ENCODE measurements around the gene ZNF275. TPM values are rescaled to one million over a fixed set of nuclear protein-coding genes. Genes with fewer than 3 reads are reported as not detected.
"Not testable (repeated sequence)": the region's sequence is repeated elsewhere in the genome, so short reads cannot be mapped to it uniquely, and the experiment has no call there.

Gene ZNF275
- total and polyA plus RNA-seq, 2 of the 4 experiments (the other 2 are of a cell fraction): 6.6 to 9.7 TPM

DNA sequence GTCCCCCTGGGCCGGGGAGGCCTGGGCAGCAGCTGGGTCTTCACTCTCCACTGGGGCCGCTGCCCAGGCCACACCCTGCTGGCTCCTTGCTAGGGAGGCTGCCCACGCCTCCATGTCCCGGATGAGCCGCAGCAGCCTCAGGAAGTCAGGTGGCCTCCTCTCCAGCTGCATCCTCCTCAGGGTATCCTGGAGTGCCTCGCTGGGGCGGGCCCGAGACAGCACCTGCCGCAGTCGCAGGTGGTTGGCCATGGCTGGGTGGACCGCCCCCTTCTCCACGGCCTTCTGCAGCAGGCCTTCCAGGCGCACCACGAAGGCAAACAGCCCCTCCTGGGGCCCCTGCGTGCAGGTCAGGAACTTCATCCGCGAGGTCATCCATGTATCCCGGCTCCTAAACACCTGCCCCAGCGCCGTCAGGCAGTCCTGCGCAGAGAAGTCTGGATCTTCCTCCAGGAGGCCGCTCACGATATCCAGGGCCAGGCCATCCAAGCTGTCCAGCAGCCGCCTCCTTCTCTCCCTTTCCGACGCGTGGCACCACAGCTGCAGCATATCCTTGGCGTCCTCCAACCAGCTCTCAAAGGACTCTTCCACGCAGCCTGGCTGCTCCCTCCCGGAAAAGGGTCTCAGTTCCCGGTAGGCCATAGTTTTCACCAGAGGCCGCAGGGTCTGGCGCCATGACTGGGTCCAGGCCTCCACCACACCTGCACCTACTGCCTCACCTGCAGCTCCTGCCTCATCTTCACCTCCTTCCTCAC, 14.5 kb upstream of the ZNF275 start:
- Histone ChIP-seq H3K18ac (ENCODE audit: low read depth, low read length) (no peak overlapping the region), H3K23ac (ENCODE audit: low read depth, low read length) (no peak overlapping the region), H3K4ac (ENCODE audit: low read depth, low read length) (no peak overlapping the region), H2BK120ac (ENCODE audit: low read depth, low read length) (no peak overlapping the region), H2AK9ac (replicated peaks; ENCODE audit: low read depth, low read length, poor library complexity) (no peak overlapping the region), H2AFZ (replicated peaks; ENCODE audit: low read length, poor library complexity) (no peak overlapping the region), H4K8ac (ENCODE audit: low read depth in 2 of 2, low read length in 2 of 2) (no peak overlapping the region), H2BK20ac (ENCODE audit: low read depth, low read length) (no peak overlapping the region), H4K5ac (ENCODE audit: low read depth, low read length) (no peak overlapping the region), H3K4me2 (ENCODE audit: low read depth, low read length) (no peak overlapping the region), H3K9me1 (ENCODE audit: insufficient read depth, low read length) (no peaks in the 10 kb centered on the region), H2BK5ac (ENCODE audit: low read depth, low read length, poor library complexity, severe bottlenecking) (no peak overlapping the region), H3K9me3 (ENCODE audit: control insufficient read depth, insufficient read depth, low read length) (peaks cover 2% of the 10 kb centered on the region; the same call in 1 of the 2 replicates), H3K4me1 (ENCODE audit: control insufficient read depth, insufficient read depth, low read length) (no peaks in the 10 kb centered on the region), H4K20me1 (ENCODE audit: insufficient read depth, low read length) (no peaks in the 10 kb centered on the region), H4K91ac (ENCODE audit: insufficient read depth, low read depth, low read length) (no peak overlapping the region), H2BK15ac (ENCODE audit: low read depth, low read length) (no peak overlapping the region), H3K27ac (ENCODE audit: insufficient read depth, low read length) (no peak overlapping the region), H3K56ac (ENCODE audit: extremely low read depth, insufficient read depth, low read length) (no peak overlapping the region), H2AK5ac (ENCODE audit: low read depth, low read length) (no peak overlapping the region), H3K4me3 (ENCODE audit: insufficient read depth, low read depth, low read length) (no peak overlapping the region), H3K9ac (ENCODE audit: low read depth, low read length) (no peak overlapping the region), H3K27me3 (ENCODE audit: control insufficient read depth, insufficient read depth, low read length) (peaks cover 9% of the 10 kb centered on the region; the same call in 1 of the 2 replicates), H3K36me3 (ENCODE audit: control insufficient read depth, insufficient read depth, low read length) (no peaks in the 10 kb centered on the region), H3K79me1 (ENCODE audit: low read depth in 1 of 2, low read length in 2 of 2) (no peaks in the 10 kb centered on the region), H3K14ac (replicated peaks; ENCODE audit: low read depth, low read length) (no peak overlapping the region)
- 80% methylated on average over 8 of the region's 33 CpGs; no CpG with 5 or more reads in 1 of the 2 experiments for WGBS, 2 experiments (ENCODE audit: extremely low coverage in 2 of 2, insufficient read length in 1 of 2)
- ChIA-PET CTCF (no interaction called here), POLR2A (ENCODE audit: unreplicated experiment) (no interaction called here)
- no TSS peak for BruUV-seq (replicated peaks)
- intact Hi-C loops (cut with micrococcal nuclease): no loop called here
- in situ Hi-C loops (cut with MboI; ENCODE audit: low sequenced_read_pairs): no loop called here
- dilution Hi-C loops (cut with HindIII; ENCODE audit: low sequenced_read_pairs, unreplicated experiment): no loop called here
- no peak for DNase-seq
- no peak for ATAC-seq (ENCODE audit: low read depth)
- TF ChIP-seq NFE2L2 (IDR thresholded peaks at IDR 0.05; ENCODE audit: low read depth, low read length): no peak
- no peak for TF ChIP-seq POLR2A (IDR thresholded peaks at IDR 0.05; ENCODE audit: low read depth, low read length)
- TF ChIP-seq MAFK (IDR thresholded peaks at IDR 0.05; ENCODE audit: low read depth, low read length): no peak
- no peak for TF ChIP-seq SMC3 (IDR thresholded peaks at IDR 0.05; ENCODE audit: low read depth, low read length)
- TF ChIP-seq FOS (IDR thresholded peaks at IDR 0.05; ENCODE audit: low read depth, low read length): no peak
- TF ChIP-seq, protein P1, sequence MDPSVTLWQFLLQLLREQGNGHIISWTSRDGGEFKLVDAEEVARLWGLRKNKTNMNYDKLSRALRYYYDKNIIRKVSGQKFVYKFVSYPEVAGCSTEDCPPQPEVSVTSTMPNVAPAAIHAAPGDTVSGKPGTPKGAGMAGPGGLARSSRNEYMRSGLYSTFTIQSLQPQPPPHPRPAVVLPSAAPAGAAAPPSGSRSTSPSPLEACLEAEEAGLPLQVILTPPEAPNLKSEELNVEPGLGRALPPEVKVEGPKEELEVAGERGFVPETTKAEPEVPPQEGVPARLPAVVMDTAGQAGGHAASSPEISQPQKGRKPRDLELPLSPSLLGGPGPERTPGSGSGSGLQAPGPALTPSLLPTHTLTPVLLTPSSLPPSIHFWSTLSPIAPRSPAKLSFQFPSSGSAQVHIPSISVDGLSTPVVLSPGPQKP (IDR thresholded peaks at IDR 0.05; ENCODE audit: borderline replicate concordance, low read depth, low read length): no peak
- no peak for TF ChIP-seq RFX5 (IDR thresholded peaks at IDR 0.05; ENCODE audit: low read depth, low read length)
- TF ChIP-seq CHD1 (IDR thresholded peaks at IDR 0.05; ENCODE audit: low read depth, low read length): no peak

DNA sequence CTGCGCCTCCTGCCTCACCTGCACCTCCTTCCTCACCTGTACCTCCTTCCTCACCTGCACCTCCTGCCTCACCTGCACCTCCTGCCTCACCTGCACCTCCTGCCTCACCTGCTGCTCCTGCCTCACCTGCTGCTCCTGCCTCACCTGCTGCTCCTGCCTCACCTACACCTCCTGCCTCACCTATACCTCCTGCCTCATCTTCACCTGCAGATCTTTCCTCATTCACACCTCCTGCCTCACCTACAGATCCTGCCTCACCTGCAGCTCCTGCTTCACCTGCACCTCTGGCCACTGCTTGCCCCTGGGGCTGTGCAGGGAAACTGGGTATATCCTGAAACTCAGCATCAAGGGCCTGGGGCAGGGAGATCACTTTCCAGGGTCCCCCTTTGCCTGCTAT, 13.9 kb upstream of the ZNF275 start:
- intact Hi-C loops (cut with micrococcal nuclease); CTCF ChIA-PET; POLR2A ChIA-PET (ENCODE audit: unreplicated experiment); H3K56ac ChIP-seq (ENCODE audit: extremely low read depth, insufficient read depth, low read length); H2AFZ ChIP-seq (replicated peaks; ENCODE audit: low read length, poor library complexity); H4K91ac ChIP-seq (ENCODE audit: insufficient read depth, low read depth, low read length); H3K14ac ChIP-seq (replicated peaks; ENCODE audit: low read depth, low read length); H3K79me1 ChIP-seq (ENCODE audit: low read depth in 1 of 2, low read length in 2 of 2); H3K18ac ChIP-seq (ENCODE audit: low read depth, low read length); H3K4me3 ChIP-seq (ENCODE audit: insufficient read depth, low read depth, low read length); in situ Hi-C loops (cut with MboI; ENCODE audit: low sequenced_read_pairs); H3K27ac ChIP-seq (ENCODE audit: insufficient read depth, low read length); H3K4me2 ChIP-seq (ENCODE audit: low read depth, low read length); H2AK9ac ChIP-seq (replicated peaks; ENCODE audit: low read depth, low read length, poor library complexity); BruUV-seq (replicated peaks); H2BK5ac ChIP-seq (ENCODE audit: low read depth, low read length, poor library complexity, severe bottlenecking); H4K5ac ChIP-seq (ENCODE audit: low read depth, low read length); H4K20me1 ChIP-seq (ENCODE audit: insufficient read depth, low read length); H3K9me3 ChIP-seq (ENCODE audit: control insufficient read depth, insufficient read depth, low read length); H3K36me3 ChIP-seq (ENCODE audit: control insufficient read depth, insufficient read depth, low read length); ATAC-seq (ENCODE audit: low read depth); dilution Hi-C loops (cut with HindIII; ENCODE audit: low sequenced_read_pairs, unreplicated experiment); H2BK15ac ChIP-seq (ENCODE audit: low read depth, low read length); H2BK120ac ChIP-seq (ENCODE audit: low read depth, low read length); H3K23ac ChIP-seq (ENCODE audit: low read depth, low read length); H3K9me1 ChIP-seq (ENCODE audit: insufficient read depth, low read length); DNase-seq; H2AK5ac ChIP-seq (ENCODE audit: low read depth, low read length); H3K4me1 ChIP-seq (ENCODE audit: control insufficient read depth, insufficient read depth, low read length); H4K8ac ChIP-seq (ENCODE audit: low read depth in 2 of 2, low read length in 2 of 2); H3K27me3 ChIP-seq (ENCODE audit: control insufficient read depth, insufficient read depth, low read length); H3K9ac ChIP-seq (ENCODE audit: low read depth, low read length); H3K4ac ChIP-seq (ENCODE audit: low read depth, low read length); H2BK20ac ChIP-seq (ENCODE audit: low read depth, low read length): not testable (repeated sequence)
- 0% methylated on average over 1 of the region's 1 CpG; no CpG with 5 or more reads in 1 of the 2 experiments for WGBS, 2 experiments (ENCODE audit: extremely low coverage in 2 of 2, insufficient read length in 1 of 2)
